Choroid plexus epithelial cell (primary cell): ENCODE measurements around the gene RSPRY1.
A peak's percentile ranks its signal among the peaks of the same experiment; 100 is the strongest.

Experiments
- DNase-seq: peaks from one replicate; pipeline ENCODE4 v3.0.0-alpha.2; 2010; ENCODE audit warnings: low read depth
- H3K4me3 ChIP-seq: 2 replicates; pipeline ENCODE4 v1.5.1; 2011; ENCODE audit warnings: low read depth, mild to moderate bottlenecking, control low read depth, low read length, moderate library complexity
- CTCF ChIP-seq: conservative IDR thresholded peaks from 2 replicates; pipeline ENCODE4 v1.5.1; 2011; ENCODE audit warnings: low read depth, mild to moderate bottlenecking, control low read depth, inconsistent platforms, low read length, moderate library complexity

The RSPRY1 gene

GRCh38 chr16:57256601-57257395, 70.7 kb downstream of the RSPRY1 start:
- no peak for TF ChIP-seq CTCF
- no peak for DNase-seq
- H3K4me3 ChIP-seq, result no peak overlapping the region

GRCh38 chr16:57257455-57258070, 71.4 kb downstream of the RSPRY1 start:
- DNase-seq, result no peak
- no peak for TF ChIP-seq CTCF
- no peak overlapping the region for H3K4me3 ChIP-seq

GRCh38 chr16:57258226-57258909, 72.2 kb downstream of the RSPRY1 start:
- H3K4me3 ChIP-seq, result no peak overlapping the region
- TF ChIP-seq CTCF, result no peak
- no peak for DNase-seq

GRCh38 chr16:57258910-57259475, 72.9 kb downstream of the RSPRY1 start:
- H3K4me3 ChIP-seq, result no peak overlapping the region
- DNase-seq, result no peak
- no peak for TF ChIP-seq CTCF

- H3K4me3 ChIP-seq, result peak overlapping the region; percentile 30
- TF ChIP-seq CTCF, result no peak
- peak; percentile 87 for DNase-seq
These were observed 74.3 kb downstream of the RSPRY1 start for GRCh38 chr16:57260294-57260929.

GRCh38 chr16:57261806-57262205, 75.7 kb downstream of the RSPRY1 start:
- no peak overlapping the region for H3K4me3 ChIP-seq
- TF ChIP-seq CTCF, result no peak
- DNase-seq, result no peak
